GM06990 (cell line): Measurements from ENCODE around the gene FYB1.
"Not testable (repeated sequence)": the region's sequence is repeated elsewhere in the genome, so short reads cannot be mapped to it uniquely, and the experiment has no call there.

ENCODE experiments used
- DNase-seq: peaks from one replicate; pipeline ENCODE4 v3.0.0-alpha.2; 2011; ENCODE audit not compliant: insufficient read length; ENCODE audit errors: extremely low read depth
- H3K27me3 ChIP-seq: replicated peaks from 2 replicates; pipeline ENCODE4 v1.6.0; 2011; ENCODE audit warnings: low read length; ENCODE audit not compliant: control insufficient read depth, insufficient read depth
- H3K36me3 ChIP-seq: 2 replicates; pipeline ENCODE4 v1.5.1; 2011; ENCODE audit warnings: low read length; ENCODE audit not compliant: control insufficient read depth, insufficient read depth
- H3K4me3 ChIP-seq: replicated peaks from 2 replicates; pipeline ENCODE4 v1.5.1; 2011; ENCODE audit warnings: low read depth, mild to moderate bottlenecking, control low read depth, low read length
- CTCF ChIP-seq: IDR thresholded peaks from 2 replicates; pipeline ENCODE4 v1.5.1; 2011; ENCODE audit warnings: low read length, control low read depth, mild to moderate bottlenecking, inconsistent platforms; ENCODE audit not compliant: insufficient read depth, poor library complexity, severe bottlenecking

The FYB1 gene

GRCh38 chr5:39186289-39186688 is 33.1 kb downstream of the FYB1 start:
- H3K36me3 ChIP-seq, result no peaks in the 10 kb centered on the region
- no peak for DNase-seq
- no peaks in the 10 kb centered on the region for H3K27me3 ChIP-seq
- H3K4me3 ChIP-seq, result no peak overlapping the region
- no peak for TF ChIP-seq CTCF

GRCh38 chr5:39185761-39186160 is 33.6 kb downstream of the FYB1 start:
- H3K27me3 ChIP-seq, result no peaks in the 10 kb centered on the region
- DNase-seq, result no peak
- no peaks in the 10 kb centered on the region for H3K36me3 ChIP-seq
- TF ChIP-seq CTCF, result no peak
- H3K4me3 ChIP-seq, result no peak overlapping the region

- not testable (repeated sequence) for DNase-seq, H3K27me3 ChIP-seq, H3K36me3 ChIP-seq, H3K4me3 ChIP-seq
Observed at GRCh38 chr5:39179561-39179960, 39.8 kb downstream of the FYB1 start.

- DNase-seq, result no peak
- Histone ChIP-seq H3K4me3 (no peak overlapping the region), H3K27me3 (no peaks in the 10 kb centered on the region)
Observed at GRCh38 chr5:39178861-39179260, 40.5 kb downstream of the FYB1 start.

GRCh38 chr5:39178171-39178570 is 41.2 kb downstream of the FYB1 start:
- DNase-seq, result no peak

More at GRCh38 chr5:39178861-39179260, 40.5 kb downstream of the FYB1 start:
- H3K36me3 ChIP-seq, result no peaks in the 10 kb centered on the region
- no peak for TF ChIP-seq CTCF

GRCh38 chr5:39177631-39177964 is 41.8 kb downstream of the FYB1 start:
- TF ChIP-seq CTCF, result no peak
- Histone ChIP-seq H3K27me3 (no peaks in the 10 kb centered on the region), H3K4me3 (no peak overlapping the region), H3K36me3 (no peaks in the 10 kb centered on the region)
- DNase-seq, result peak; percentile 11

More at GRCh38 chr5:39178171-39178570, 41.2 kb downstream of the FYB1 start:
- Histone ChIP-seq H3K36me3 (no peaks in the 10 kb centered on the region), H3K4me3 (no peak overlapping the region), H3K27me3 (no peaks in the 10 kb centered on the region)
- no peak for TF ChIP-seq CTCF
